CD4-positive, alpha-beta T cell treated with Interleukin-6 at 100 ng/mL for 8 hours (primary cell): ENCODE measurements around the gene SKAP1.
"Not testable (repeated sequence)": the region's sequence is repeated elsewhere in the genome, so short reads cannot be mapped to it uniquely, and the experiment has no call there.

Source experiments
- DNase-seq: peaks from one replicate; pipeline ENCODE4 v3.0.0-alpha.2; 2020; ENCODE audit warnings: mixed read lengths, low spot score

Gene SKAP1

DNA sequence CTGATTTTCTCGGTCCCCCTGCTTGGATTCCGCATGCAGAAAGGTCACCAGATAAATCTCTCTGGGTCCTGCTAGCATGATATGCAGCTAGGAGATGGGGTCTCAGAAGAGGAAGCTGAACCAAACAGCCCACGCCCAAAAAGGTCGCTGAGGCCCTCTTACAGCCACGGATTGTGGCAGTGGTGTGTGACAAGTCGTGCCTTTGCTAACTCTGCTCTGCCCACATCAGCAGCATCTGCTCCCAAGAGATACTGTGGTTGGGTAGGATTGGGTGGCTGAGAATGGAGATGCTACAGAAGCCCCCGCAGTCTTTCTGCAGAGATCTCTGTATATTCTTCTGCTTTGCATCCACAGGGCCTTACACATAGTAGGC lies 15.2 kb upstream of the SKAP1 start:
- DNase-seq, result no peak

DNA sequence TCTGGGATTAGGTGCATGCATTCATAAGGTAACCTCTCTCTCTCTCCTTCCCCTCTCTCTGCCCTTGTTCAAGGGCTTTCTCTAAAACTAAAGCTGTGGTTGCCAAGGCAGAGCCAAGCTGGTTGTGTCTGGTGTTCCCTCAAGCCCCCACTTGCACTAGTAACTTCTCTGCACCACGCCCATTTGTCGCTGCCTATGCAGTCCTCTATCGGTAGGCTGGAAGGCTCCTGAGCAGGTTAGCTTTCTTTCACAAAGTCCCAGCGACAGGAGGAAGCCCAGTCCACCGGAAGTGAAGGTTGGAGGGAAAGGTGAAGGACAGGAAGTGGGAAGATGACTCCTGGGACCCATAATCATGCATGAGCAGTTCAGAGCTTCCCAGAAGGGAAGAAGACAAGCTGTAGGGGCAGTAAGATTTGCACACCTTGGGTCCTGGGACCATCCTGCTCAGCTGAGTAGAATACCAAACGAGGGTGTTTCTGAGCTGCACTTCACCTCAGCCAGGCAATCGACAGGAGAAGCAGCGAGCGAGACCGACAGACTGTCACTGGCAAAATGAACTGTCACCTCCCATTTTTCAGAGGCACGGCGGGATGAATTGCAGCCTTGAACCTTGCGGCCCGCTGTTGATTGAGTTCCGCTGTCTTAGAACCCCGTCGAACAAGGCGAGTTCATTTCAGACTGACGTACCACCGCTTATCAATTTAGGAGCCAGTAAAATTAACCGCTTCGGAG lies 14.7 kb upstream of the SKAP1 start:
- peak; percentile 34 for DNase-seq

DNA sequence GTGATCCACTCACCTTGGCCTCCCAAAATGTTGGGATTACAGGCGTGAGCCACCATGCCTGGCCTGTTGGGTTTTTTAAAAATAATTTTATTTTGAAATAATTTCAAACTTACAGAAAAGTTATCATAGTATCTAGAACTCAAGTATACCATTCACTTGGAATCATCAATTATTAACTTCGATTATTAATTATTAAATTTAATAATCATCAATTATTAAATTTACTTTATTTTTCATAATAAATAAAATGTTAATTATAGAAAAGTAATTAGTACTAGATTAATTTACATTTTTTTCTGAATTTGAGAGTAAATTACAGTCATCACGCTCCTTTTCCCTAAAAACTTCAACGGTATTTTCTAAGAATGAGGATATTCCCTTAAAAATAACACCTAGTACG lies 13.7 kb upstream of the SKAP1 start:
- DNase-seq, result no peak

DNA sequence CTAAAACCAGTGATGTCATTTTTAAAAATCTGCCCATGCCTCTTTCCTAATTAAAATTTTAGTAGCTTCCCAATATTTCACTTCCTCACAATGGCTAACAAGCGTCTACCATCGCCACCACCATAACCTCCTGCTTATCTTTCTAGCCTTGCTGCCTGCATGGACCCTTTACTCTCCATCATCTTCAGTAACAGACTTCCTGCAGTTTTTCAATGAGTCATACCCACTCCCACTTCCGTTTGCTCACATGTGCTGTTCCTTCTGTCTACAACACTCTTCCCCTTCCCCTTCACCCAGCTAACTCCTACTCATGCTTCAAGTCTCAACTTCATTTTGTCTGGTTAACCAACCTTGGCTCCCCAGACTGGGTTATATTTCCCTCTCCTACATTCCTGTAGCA lies 12.8 kb upstream of the SKAP1 start:
- DNase-seq, result peak; percentile 33

DNA sequence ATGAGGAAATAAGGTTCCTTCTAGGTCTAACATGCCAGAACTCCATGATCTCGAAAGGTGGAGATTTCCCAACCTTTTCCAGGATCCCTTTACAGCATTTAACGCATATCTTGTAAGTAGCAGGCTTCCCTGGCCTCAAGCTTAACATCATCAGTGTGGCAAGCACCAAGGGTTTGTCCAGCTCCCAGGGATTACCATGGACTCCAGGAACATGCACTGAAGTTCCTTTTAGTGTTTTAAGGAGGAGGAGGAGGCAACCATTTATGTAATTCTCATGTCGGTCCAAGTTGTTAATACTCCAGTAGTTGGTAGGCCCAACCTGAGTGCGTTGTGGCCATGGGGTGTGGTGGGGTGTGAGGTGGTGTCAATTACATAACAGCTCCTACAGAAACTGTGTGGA lies 11.8 kb upstream of the SKAP1 start:
- no peak for DNase-seq

DNA sequence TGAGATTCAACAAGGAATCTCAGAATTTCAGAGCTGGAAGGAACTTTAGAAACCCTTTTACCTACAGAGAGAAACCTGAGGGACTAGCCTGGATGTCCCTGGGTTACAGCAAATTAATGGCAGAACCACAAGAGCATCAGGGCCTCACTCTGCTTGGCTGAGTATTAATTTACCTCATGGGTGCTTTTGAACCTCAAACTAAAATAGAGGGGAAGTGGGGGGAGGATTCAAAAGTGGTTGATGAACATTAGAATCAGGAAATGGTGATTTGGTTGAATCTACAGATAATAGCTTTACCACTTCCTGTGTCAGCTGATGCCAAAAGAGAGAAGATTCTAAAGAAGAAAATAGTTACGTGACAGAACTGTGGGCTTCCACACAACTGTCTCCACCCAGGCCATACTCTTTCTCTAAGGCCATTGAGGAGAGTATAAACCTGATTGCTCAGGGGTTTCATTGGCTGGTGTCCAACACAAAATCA lies 11.3 kb upstream of the SKAP1 start:
- peak; percentile 80 for DNase-seq

DNA sequence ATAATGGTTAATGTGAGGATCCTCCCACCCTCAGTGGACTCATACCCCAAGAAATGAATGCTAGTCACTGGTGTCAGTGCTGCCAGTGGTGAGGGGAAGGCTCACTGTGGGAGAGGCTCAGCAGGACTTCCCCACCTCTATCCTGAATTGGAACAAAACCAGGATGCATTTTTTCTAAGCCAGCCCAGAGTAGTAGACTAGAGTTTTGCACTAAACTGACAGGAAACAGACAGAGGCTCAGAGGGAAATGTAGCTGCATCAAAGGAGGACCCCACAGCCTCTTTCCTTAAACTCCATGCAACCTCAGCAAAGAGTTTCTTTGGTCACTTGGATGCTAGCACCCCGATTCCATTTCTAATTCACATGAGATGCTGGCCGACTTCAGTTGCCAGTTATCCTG lies 10.7 kb upstream of the SKAP1 start:
- no peak for DNase-seq

DNA sequence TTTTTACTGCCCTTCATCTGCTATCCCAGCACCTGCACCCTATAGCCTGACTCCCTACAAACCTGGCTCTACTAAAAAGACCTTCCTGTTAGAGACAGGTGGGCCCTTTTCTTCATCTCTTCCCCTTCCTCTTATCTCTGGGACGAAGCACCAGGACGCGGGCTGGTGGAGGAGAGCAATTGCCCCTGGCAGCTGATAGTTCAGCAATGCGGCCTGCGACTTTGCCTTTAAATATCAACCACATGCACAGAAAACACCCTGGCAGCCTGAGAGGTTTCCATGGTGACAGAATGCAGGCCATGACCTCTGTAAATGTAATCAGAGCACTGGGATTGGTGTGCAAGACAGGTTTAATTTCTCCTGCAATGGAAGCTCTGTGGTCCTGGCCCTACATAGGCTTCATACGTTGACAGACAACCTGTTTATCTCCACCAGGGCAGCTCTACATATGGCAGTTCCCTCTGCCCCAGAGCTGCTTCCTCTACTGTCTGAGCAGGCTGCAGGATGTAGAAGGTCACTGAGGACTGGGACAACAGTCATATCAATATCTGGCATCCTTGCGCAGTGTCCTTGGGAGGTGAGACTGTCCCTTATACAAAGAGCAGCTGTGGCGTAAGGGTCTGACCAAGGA lies 10.0 kb upstream of the SKAP1 start:
- DNase-seq, result peak; percentile 59

DNA sequence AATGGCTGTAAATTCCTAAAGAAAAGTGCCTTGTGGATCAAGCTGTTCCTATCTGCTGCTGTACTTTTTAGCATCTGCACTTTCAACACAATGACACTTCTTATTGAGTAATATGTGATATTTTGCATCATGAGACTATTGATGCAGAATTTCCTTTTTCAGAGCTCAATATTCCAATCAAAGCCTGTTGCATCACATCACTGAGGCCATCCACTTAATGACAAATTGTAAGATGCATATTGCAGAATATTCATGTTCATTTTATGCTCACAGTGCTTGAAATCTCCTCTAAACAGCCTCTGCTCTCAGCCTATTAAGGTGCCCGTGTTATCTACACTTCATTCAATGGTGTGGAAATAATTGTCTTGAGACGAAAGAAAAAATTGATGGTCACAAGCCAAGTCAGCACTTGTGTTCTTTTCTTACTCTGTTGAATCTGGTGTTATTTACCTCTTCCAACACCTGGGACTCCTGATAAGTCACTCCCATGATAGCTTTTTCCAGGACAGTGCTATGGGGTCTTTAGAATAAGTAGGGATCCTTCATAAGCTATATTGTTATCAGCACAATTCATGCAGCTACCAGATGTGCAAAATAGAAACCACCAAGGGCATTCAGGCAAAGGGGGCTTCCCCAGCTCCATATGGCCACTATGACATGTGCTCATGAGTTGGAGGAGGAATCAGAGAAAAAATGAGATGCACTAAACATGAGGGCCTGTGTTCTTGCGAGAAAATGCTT lies 9.3 kb upstream of the SKAP1 start:
- DNase-seq, result no peak

DNA sequence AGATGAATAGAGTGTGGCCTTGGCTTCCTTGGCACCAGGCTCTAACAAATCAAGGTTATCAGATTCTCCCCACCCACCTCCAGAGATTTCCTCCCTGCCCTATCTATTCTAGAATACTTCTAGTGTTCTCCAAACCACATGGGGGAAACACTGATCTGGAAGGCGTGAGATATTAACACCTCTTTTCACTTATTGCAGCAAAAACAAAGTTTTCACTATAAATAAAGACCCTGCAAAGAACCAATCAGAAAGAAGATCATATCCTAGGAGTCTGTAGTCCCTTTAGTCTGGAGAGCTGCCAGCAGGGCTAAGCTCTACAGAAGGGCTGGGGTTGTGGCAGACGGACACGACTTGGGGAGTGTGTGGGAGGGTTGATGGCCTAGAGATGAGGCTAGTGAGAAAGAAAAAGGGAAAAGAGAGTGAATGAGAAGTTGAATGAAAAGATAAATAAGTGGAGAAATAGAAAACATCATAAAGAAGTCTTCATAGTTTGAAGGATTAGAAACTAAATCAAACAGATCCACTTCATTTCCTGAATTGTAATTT lies 8.6 kb upstream of the SKAP1 start:
- DNase-seq, result no peak

DNA sequence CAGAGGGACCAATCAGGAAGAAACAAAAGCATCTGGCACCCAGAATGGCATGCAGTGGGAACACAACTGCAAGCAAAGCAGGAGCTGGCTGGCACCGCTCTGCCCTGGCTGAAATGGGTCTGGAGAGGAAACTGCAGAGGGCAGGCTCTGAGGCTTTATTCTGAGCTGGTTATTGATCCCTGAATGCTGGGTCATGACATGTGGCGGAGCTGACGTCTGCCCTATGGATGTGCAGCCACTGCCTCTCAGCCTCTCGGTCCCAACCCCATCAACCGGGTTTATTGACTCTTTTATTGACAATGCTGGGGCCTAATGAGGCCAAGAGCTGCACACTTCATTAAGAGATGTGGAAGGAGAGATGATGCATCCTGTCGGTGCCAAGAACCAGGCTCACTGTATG lies 3.9 kb upstream of the SKAP1 start:
- no peak for DNase-seq

DNA sequence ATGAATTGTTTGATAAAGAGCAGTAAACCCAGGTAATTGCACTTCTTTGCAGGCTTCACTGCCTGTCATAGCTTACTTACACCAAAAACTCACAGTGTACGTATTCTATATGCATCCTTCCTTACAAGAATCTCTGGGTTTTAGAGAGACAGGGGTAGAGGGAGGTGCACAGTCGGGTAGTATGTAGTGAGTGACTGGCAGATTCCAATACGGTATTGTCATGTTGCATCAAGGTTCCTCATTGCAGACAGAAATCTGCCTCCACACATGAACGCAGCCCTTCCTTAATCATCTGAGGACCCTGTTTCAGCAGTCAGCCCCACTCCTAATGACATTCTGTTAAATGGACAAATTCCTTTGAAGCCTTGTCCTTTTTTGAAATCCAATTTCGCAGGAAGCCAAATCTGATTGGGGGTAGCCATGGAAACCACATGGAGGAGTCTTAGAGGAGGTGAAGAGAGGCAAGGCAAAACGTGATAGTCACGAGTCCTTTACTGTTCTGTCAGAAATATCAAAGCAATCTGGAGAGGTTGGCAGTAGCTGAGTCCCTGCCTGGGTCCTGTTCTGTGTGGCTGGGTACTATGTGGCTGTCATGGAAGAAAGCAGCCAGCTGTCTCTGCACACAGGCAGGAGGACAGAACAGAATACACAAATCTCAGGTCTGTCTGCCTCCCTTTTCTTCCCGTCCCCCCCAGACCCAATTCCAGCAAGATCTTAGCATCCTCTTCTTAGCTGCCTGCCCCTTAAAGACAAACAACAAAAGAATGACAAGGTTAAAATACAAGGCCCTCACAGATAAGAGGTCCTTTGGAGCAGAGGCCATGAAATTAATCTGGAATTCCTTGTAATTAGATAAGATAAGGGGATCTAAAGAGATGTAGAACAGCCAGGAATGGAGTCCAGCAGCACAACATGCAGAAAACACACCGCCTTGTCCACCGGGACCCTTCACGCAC lies 3.1 kb upstream of the SKAP1 start:
- DNase-seq, result no peak

DNA sequence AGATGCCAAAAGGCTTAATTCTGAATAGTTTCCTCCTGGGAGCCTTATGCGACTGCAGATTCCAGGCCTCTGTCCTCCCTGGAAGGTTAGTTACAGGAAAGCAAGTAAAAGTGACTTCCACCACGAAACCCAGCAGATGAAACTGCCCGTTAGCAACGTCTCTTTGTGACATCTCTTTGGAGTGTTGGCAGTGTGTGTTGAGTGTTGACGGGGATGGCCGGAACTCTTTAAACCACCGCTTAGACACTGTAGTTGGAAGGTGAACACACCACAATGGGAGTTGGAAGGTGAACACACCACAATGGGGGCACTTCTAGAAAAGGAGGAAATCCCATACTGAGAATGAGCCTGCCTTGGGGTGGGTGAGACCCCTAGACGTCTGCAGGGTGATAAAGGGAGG lies 858 bp downstream of the SKAP1 start:
- DNase-seq, result peak; percentile 45

DNA sequence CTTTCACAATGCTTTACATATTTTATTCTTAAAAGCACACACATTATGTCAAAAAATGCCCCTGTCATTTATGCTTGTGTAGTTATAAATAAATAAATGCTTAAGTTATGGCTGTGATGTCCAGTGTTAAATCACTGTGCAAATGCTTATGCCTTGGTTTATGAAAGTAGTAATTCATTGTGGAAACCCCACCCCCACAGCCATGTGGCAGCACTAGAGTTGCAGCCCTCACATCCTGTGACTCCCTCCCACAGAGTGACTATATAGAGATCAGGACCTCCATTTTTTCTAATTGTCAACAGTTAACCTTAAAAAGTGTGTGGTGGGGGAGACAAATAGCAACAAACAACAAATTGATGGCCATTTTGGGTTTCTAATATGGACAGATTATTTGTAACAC lies 2.4 kb downstream of the SKAP1 start:
- peak; percentile 73 for DNase-seq

DNA sequence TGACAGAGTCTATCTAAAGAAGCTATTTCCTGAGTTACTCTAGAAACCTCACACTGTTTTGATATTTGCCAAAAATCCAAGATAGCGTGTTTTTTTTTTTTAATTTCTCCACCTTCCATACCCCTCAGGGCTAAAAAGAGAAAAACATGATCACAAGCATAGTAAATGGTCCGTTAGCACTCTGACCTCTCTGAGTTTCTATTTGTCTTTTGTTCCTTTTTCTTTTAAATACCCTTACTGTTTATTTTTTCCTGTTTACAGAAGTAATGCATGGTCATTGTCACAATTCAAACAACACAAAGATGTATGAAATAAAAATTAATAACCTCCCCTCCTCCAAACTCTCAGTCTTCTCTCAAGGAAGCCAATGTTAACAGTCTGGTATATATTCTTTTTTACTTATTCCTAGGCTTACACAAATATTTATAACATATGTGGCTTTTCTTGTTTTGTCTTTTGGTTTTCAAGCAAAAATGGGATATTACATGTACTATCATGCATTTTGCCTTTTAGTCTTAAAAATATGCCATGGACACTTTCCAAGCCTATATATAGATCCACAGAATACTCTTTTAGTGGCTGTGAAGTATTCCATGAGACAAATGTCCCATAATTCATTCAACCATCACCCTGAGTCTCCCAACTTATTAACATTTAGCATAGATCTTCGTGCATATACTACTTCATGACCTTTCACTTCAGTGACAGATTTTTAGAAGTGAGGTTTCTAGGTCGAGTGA lies 3.1 kb downstream of the SKAP1 start:
- no peak for DNase-seq

DNA sequence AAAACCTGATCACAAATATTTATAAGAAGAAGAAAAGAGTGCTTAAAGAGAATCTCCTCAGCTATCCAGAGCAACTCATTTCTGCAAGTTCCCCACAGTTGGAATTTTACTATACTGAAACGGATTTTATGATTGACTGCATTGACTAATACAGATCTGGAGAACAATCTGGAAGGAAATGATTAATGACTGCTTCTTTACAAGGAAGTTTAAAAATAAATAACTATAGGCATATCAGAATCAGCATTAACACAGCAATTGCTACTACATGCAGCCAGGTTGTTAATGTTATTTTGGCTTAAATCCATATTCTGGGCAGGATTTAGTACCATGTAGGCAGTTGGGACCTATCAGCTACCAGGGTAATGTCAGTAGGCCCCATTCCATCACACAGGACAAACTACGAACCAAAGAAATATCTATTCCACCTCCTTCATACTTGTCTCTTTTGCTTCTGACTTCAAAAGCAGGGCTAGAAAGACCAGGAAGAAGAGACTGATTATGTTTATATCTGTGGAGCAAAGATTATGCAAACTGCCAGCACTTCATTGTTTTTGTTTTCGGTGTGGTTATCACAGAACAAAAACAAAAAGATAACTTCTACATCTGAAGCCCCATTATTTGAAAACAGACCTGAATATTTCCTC lies 3.9 kb downstream of the SKAP1 start:
- no peak for DNase-seq

DNA sequence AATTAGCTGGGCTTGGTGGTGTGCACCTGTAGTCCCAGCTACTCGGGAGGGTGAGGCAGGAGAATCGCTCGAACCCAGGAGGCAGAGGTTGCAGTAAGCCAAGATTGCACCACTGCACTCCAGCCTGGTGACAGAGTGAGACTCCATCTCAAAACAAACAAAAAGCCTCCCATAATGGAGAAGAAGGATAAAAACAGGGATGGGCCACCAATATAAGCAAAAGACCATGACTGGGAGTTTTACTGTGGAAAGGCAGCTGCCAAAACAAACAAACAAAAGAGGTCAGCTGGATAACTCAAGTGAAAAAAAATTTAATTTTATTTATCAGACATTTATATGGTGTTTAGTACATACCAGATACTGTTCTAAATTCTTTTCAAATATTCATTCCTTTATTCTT lies 8.0 kb downstream of the SKAP1 start:
- not testable (repeated sequence) for DNase-seq

DNA sequence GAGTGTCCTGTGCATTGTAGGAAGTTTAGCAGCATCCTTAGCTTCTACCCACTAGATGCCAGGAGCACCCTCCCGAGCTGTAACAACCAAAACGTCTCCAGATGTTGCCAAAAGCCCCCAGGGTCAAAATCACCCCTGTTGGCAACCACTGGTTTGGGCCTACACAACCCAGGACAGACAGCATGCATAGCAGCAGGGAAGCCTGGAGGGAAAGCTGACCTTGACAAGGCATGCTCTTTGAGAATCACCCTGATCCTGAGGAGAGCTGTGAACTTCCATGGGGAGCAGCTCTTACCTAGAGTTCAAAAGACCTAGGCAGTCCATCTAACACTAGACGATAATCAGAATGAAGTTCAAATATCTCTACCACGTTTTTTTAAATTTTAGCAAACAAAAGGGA lies 9.2 kb downstream of the SKAP1 start:
- DNase-seq, result no peak

DNA sequence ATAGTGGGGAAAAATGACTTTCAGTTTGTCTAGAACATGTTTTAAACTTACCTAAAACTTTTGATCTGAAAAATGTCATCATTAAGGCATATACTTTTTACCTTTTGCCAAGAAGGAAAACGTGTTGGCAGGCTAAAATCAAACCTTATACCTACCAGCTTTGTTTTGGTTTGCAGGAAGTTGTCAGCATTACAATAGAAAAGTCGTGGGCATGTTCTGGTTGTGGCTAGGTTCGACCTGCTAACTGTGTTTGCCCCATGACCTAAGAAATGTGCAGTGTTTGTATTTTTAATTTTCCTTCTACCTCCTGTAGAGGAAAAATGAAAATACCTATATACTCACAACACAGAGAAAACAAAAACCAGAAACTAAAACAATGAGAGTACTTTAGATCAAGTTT lies 13.0 kb downstream of the SKAP1 start:
- DNase-seq, result peak; percentile 20

DNA sequence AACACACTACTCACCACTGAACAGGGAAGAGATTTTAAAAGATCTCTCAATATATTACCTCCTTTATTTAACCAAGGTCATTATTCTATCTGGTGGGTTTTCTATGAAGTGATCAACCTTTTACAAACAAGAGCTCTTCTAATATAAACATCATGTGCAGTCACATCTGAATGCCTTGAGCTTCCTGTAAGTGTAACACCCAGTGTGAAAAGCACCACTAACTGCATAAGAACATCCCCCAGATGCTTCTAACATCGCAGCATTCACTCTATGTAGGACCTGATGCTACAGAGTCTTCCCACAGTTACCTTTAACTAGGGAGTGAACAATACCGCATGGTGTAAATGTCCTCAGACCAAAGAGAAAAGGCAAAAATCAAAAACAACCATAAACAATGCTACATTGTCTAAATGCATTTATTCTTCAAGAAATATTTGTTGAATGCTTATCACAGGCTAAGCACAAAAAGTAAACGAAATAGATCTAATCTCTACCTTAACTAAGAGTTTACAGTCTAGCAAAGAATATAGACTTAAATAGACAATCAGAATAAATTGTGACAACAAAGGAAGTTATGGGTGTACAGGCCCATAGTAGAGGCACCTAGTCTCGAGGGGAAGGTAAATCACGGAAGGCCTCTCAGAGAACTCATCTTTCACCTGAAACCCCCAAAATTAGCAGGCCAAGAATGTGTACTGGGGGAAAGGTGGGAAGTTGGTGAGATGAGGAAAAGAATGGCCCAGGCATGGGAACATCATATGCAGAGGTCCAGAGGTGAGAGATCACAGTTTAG lies 16.2 kb downstream of the SKAP1 start:
- peak; percentile 18 for DNase-seq
